Midbrain (tissue), 1 donor: ENCODE data around the gene PRRC2C.
"Not testable (repeated sequence)": the region's sequence is repeated elsewhere in the genome, so short reads cannot be mapped to it uniquely, and the experiment has no call there.

Experiments
- DNase-seq: peaks from one replicate; lab custom pipeline; 2025; lab: John Stamatoyannopoulos, UW

The PRRC2C gene

GRCh38 chr1:171585715-171586114 is 100.4 kb downstream of the PRRC2C start:
- no peak for DNase-seq

GRCh38 chr1:171588230-171588629 is 102.9 kb downstream of the PRRC2C start:
- DNase-seq: no peak

- no peak for DNase-seq
Observed at GRCh38 chr1:171590022-171590421, 104.7 kb downstream of the PRRC2C start.

- no peak for DNase-seq
Observed at GRCh38 chr1:171595324-171595723, 110.0 kb downstream of the PRRC2C start.

GRCh38 chr1:171596119-171596518 is 110.8 kb downstream of the PRRC2C start:
- no peak for DNase-seq

- DNase-seq: no peak
Observed at GRCh38 chr1:171596705-171597104, 111.4 kb downstream of the PRRC2C start.

- DNase-seq: no peak
Observed at GRCh38 chr1:171597203-171597602, 111.9 kb downstream of the PRRC2C start.

- not testable (repeated sequence) for DNase-seq
Observed at GRCh38 chr1:171600310-171600709, 115.0 kb downstream of the PRRC2C start.

GRCh38 chr1:171600862-171601261 is 115.5 kb downstream of the PRRC2C start:
- no peak for DNase-seq

GRCh38 chr1:171603042-171603441 is 117.7 kb downstream of the PRRC2C start:
- DNase-seq: not testable (repeated sequence)

GRCh38 chr1:171606402-171606941 is 121.1 kb downstream of the PRRC2C start:
- DNase-seq: peak; percentile 54

- DNase-seq: no peak
Observed at GRCh38 chr1:171610385-171610784, 125.1 kb downstream of the PRRC2C start.

- DNase-seq: no peak
Observed at GRCh38 chr1:171611306-171611705, 126.0 kb downstream of the PRRC2C start.

- DNase-seq: no peak
Observed at GRCh38 chr1:171613282-171613681, 128.0 kb downstream of the PRRC2C start.

GRCh38 chr1:171615122-171615906 is 130.0 kb downstream of the PRRC2C start:
- not testable (repeated sequence) for DNase-seq

- DNase-seq: no peak
Observed at GRCh38 chr1:171616586-171616985, 131.3 kb downstream of the PRRC2C start.

- DNase-seq: no peak
Observed at GRCh38 chr1:171622152-171622462, 136.8 kb downstream of the PRRC2C start, which contains the start of gene MYOCOS. TSS of gene MYOCOS (plus strand) at chr1:171622243. CDS start at chr1:171623884, 1,641 bp downstream.

- DNase-seq: no peak
Observed at GRCh38 chr1:171623651-171624331, 138.5 kb downstream of the PRRC2C start.

GRCh38 chr1:171625225-171625624 is 139.9 kb downstream of the PRRC2C start:
- DNase-seq: no peak

GRCh38 chr1:171627020-171627419 is 141.7 kb downstream of the PRRC2C start:
- no peak for DNase-seq

- no peak for DNase-seq
Observed at GRCh38 chr1:171628225-171628624, 142.9 kb downstream of the PRRC2C start.

GRCh38 chr1:171635661-171636060 is 150.3 kb downstream of the PRRC2C start:
- no peak for DNase-seq

GRCh38 chr1:171636141-171636540 is 150.8 kb downstream of the PRRC2C start:
- no peak for DNase-seq
